Uterus (tissue), 2 donors: ENCODE results near the gene C9orf152.

Experiments
- POLR2A ChIP-seq, 2 donors: fragments of 450-650 bp; IDR thresholded peaks; one replicate each; pipeline ENCODE4 v1.6.1; 2016; ENCODE audit warnings: antibody characterized with exemption in 2 of 2, mild to moderate bottlenecking in 1 of 2, moderate library complexity in 1 of 2
- TF ChIP-seq, protein P1 (sequence below), 4 experiments: fragments of 200-600 bp in 2 of 4; fragments of 450-650 bp in 2 of 4; sonication (generic) in 2 of 4; IDR thresholded peaks; one replicate each; pipeline ENCODE4 v1.5.1; 2016 to 2019; ENCODE audit warnings: antibody characterized with exemption in 4 of 4, mild to moderate bottlenecking in 2 of 4, moderate library complexity in 1 of 4

DNA sequence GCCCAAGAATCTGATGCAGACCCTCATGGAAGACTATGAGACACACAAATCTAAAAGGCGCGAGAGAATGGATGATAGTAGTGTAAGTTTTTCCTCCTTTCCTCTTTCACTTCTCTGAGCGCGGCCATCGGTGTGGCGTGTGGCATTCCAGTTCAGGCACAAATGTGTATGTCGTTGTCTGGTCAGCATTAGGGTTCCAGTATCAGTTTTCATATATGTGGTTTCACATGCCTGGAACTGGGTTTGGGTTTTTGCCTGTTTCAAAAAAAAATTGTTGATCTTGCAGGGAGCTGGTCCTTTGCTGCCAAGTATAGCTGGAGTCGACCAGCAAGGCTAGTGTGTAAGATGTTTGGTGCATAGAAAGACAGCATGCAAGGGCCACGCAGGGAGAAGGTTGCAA lies 51.5 kb downstream of the C9orf152 start:
- TF ChIP-seq, protein P1, sequence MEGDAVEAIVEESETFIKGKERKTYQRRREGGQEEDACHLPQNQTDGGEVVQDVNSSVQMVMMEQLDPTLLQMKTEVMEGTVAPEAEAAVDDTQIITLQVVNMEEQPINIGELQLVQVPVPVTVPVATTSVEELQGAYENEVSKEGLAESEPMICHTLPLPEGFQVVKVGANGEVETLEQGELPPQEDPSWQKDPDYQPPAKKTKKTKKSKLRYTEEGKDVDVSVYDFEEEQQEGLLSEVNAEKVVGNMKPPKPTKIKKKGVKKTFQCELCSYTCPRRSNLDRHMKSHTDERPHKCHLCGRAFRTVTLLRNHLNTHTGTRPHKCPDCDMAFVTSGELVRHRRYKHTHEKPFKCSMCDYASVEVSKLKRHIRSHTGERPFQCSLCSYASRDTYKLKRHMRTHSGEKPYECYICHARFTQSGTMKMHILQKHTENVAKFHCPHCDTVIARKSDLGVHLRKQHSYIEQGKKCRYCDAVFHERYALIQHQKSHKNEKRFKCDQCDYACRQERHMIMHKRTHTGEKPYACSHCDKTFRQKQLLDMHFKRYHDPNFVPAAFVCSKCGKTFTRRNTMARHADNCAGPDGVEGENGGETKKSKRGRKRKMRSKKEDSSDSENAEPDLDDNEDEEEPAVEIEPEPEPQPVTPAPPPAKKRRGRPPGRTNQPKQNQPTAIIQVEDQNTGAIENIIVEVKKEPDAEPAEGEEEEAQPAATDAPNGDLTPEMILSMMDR (IDR thresholded peaks at IDR 0.05) = no peak
- no peak for TF ChIP-seq POLR2A (IDR thresholded peaks at IDR 0.05)
